Measurements from ENCODE around the gene USP48.

The USP48 gene

DNA sequence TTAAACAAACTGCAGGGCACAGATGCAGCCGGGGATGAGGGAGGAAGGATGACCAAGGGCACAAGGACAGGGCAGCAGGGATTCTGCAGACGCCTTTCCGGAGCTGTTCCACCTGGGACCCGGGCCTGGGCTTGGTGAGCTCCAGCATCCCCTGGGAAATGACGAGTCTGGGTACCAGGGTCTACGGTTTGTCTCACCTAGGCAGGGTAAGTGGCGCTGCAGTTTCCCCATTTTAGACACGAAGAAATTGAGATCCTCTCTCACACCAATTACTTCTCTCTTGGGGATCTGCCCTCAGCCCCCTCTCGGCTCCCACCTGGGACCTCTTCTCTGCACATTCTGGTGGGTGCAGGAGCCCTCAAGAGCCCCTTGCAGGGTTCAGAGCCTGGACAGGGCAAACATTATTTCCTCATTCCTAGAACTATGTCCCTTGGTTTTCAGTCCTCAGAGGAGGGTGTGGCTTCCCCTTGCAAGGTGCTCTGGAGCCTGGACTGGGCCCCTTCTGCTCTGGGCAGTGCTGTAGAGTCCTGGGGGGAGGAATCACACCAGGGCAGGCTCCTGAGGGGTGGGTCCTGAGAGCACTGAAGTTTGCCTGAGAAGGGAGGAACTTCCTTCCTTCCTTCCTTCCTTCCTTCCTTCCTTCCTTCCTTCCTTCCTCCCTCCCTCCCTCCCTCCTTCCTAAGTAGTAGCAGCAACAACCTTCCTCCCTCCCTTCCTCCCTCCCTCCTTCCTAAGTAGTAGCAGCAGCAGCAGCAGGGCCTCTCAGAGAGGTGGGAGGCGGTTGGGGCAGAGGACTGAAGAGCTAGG is 129.8 kb downstream of the USP48 start:
- no peak for DNase-seq (ENCODE audit: low read depth)

- DNase-seq (ENCODE audit: low read depth), result no peak
Observed at GRCh38 chr1:21652101-21652936, 130.6 kb downstream of the USP48 start.

- DNase-seq (ENCODE audit: low read depth), result no peak
Observed at GRCh38 chr1:21651214-21652042, 131.5 kb downstream of the USP48 start.

DNA sequence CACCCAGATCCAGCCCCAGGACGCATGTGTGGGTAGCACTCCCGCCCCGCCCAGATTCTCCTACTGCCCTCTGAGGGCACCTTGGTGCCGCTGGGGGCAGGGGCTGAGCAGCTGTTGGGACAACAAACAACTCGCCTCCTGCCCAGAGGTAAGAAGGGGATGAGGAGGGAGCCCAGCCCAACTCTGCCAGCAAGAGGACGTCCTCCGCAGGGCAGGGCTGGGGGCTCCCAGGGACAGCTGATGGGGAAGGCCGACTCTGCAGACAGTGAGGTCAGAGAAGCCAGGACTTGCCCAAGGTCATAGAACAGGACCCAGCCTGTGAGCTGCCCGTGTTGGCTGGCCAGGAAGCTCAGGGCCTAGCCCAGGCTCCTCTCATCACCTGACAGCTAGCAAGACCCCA is 132.5 kb downstream of the USP48 start:
- no peak for DNase-seq (ENCODE audit: low read depth)

DNA sequence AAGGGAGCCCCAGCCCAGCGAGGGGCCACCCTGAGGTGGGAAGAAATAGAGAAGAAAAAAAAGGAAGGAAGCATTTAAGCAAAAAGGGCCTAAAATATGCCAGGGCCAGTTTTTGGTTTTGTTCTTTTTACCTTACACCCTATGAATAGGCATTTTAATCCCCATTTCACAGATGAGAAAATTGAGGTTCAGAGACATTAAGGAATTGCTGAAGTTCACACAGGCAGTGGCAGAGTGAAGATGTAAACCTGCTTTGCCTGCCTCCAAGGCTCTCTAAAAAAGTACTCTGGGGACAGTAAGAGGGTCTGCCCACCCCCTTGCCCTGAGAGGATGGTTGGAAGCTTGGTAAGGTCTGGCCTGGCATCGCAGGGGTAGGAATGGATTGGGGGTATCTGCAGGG is 133.6 kb downstream of the USP48 start:
- no peak for DNase-seq (ENCODE audit: low read depth)

DNA sequence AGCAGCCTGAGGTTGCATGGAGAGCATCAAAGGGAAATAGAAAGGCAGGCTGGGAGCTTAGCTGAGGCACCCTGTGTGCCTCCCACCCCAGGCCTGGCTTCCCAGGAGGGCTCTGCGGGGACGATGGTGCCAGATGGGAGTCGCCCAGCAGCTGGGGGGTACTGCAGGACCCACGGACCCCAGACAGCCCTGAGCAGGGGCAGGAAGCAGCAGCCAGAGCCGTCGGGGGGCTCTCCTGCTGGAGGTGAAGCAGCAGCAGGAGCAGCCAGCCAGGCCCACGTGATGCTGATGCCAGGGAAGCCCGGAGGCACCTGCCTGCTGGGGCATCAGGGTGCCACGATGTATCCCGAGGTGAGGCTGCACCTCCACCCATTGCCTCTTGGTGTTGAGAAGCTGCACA is 134.2 kb downstream of the USP48 start:
- DNase-seq (ENCODE audit: low read depth), result no peak

GRCh38 chr1:21648352-21648730 is 134.6 kb downstream of the USP48 start:
- no peak for DNase-seq (ENCODE audit: low read depth)

GRCh38 chr1:21647431-21648351 is 135.3 kb downstream of the USP48 start:
- DNase-seq (ENCODE audit: low read depth), result no peak

DNA sequence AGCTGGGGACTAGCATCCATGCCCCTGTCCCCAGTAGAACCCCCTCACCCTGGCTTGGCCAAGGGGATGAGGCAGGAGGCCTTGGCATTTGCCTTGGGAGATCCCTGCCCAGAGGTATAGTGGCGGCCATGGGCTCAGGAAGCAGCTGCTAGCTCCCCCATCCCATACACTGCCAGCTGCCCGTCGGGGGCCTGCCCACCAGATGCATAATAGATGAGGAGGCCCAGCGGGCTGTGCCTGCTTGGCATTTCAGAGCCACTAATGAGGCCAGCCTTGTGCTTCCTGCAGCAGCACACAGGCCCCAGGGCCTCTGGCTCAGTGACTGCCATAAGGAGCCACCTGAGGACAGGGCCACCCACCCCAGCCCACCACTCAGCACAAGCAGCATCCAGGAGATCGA is 137.4 kb downstream of the USP48 start:
- no peak for DNase-seq (ENCODE audit: low read depth)

DNA sequence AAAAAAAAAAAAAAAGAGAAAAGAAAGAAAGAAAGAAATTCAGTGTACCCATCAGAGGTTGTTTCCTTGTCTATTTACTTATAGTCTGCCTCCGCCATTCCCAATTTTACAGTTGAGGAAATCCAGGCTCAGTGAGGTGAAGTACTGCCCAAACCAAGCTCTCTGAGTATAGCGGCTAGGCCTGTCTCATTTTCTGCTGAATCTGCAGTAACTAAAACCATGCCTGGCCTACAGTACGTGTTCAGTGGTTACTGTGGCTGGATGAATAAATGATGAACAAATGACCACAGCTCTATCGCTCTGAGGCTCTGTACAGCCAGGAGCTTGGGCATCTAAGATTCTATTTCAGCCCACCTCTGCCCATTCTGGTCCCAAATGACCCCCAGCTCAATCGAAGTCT is 138.0 kb downstream of the USP48 start:
- DNase-seq (ENCODE audit: low read depth), result no peak

- no peak for DNase-seq (ENCODE audit: low read depth)
Observed at GRCh38 chr1:21644348-21644747, 138.6 kb downstream of the USP48 start.

- no peak for DNase-seq (ENCODE audit: low read depth)
Observed at GRCh38 chr1:21643624-21644023, 139.3 kb downstream of the USP48 start.

- DNase-seq (ENCODE audit: low read depth), result no peak
Observed at GRCh38 chr1:21641967-21642739, 140.8 kb downstream of the USP48 start.

GRCh38 chr1:21641537-21641936 is 141.4 kb downstream of the USP48 start:
- DNase-seq (ENCODE audit: low read depth), result no peak

GRCh38 chr1:21641076-21641475 is 141.9 kb downstream of the USP48 start:
- DNase-seq (ENCODE audit: low read depth), result no peak

GRCh38 chr1:21640653-21641052 is 142.3 kb downstream of the USP48 start:
- no peak for DNase-seq (ENCODE audit: low read depth)

- DNase-seq (ENCODE audit: low read depth), result no peak
Observed at GRCh38 chr1:21639594-21640041, 143.3 kb downstream of the USP48 start.

DNA sequence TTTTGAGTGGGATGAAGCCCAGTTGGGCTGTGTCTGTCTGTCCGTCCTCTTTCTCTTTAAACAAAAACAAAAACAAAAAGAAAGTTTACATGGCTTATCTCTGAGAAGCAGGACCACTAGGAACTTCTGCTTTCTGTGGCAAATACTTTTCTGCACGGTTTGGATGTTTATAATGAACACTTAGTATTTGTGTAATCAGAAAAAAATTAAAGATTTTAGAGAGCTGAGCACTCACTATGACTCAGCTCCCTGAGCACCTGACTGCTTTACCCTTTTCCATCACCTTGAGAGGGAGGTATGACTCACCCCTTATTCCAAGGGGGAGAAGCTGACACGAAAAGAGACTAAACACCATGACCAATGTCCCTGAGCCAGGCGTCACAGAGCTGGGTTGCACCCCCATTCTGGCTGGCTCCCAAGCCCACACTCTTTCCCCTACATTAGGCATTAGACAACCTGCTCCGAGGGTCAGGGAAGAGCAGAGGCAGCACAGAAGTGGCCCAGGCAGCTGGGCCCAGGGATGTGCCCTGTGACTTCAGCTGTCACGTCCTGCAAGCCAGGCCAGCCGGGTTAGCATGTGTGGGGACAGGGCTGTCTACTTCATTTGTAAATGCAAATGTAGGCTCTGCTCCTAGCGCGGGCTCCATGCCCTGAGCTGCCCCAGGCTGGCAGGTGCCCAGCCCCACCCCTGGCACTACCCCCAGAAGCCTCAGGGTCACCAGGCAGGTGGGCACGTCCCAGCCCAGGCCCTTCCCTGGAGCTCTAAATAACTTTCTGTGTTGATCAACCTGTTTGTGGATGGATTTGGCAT is 144.2 kb downstream of the USP48 start:
- DNase-seq (ENCODE audit: low read depth), result no peak

DNA sequence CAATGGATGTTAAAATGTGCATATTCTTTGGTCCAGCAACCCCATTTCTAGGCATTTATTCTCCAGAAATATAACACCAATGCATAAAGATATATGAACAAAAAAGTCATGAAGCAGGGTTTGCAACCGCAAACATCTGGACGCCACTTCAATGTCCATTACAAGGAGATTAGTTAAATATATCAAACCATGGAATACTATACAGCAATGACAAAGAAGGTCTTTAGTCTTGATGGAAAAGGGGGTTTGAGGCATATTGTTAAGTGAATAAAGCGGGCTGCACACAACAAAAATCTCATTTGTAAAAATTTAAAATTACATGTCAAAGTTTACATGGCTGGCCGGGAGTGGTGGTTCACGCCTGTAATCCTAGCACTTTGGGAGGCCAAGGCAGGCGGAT is 145.4 kb downstream of the USP48 start:
- no peak for DNase-seq (ENCODE audit: low read depth)

DNA sequence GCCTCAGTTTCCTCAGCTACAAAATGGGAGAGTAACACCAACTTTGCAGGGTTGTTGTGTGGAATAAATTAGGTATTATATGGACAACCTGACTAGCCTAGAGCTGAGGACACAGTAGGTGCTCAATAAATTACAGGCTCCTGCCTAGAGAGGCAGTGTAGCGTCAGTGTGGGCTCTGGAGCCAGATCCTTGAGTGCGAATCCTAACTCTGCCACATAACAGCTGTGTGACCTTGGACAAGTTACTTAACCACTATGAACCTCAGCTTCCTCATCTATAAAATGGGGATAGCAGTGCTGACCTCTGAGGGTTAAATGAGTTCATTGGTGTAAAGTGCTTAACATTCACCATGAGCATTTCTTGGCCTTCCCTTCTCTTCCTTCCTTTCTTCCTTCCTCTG is 146.9 kb downstream of the USP48 start:
- DNase-seq (ENCODE audit: low read depth), result no peak
